Left ventricle myocardium inferior (tissue), 1 donor: ENCODE data around the gene ZBTB44. TPM values are rescaled to one million over a fixed set of nuclear protein-coding genes. Genes with fewer than 3 reads are reported as not detected.

Source experiments
- DNase-seq: peaks from one replicate; pipeline ENCODE4 v3.0.0-alpha.2; 2020
- H3K27ac ChIP-seq: fragments of 200-600 bp; replicated peaks from 2 replicates; pipeline ENCODE4 v1.8.0; 2021
- H3K27me3 ChIP-seq: fragments of 200-600 bp; 2 replicates; pipeline ENCODE4 v1.8.0; 2021; ENCODE audit warnings: low read depth
- H3K36me3 ChIP-seq: fragments of 200-600 bp; 2 replicates; pipeline ENCODE4 v1.8.0; 2021
- H3K4me1 ChIP-seq: fragments of 200-600 bp; 2 replicates; pipeline ENCODE4 v1.8.0; 2021
- H3K4me3 ChIP-seq: fragments of 200-600 bp; 2 replicates; pipeline ENCODE4 v1.8.0; 2021; ENCODE audit warnings: mild to moderate bottlenecking, moderate library complexity
- H3K9me3 ChIP-seq: fragments of 200-600 bp; replicated peaks from 2 replicates; pipeline ENCODE4 v1.8.0; 2021
- intact Hi-C: fragments of 100-400 bp; cut with micrococcal nuclease; formaldehyde crosslinking; loops from one replicate; pipeline ENCODE4 v1.11.0; 2022
- total RNA-seq: library from RNA; stranded (reverse); fragmentation: NEBNext Ultra II Directional; extraction: Animal tissue kit (Norgen Biotek cat#: 25700); gene quantifications from one replicate; pipeline ENCODE4 v1.2.1, GENCODE V29; 2021
- TF ChIP-seq, protein P1 (sequence below): fragments of 200-600 bp; IDR thresholded peaks from 2 replicates; pipeline ENCODE4 v1.8.0; 2021; ENCODE audit warnings: antibody characterized with exemption, mild to moderate bottlenecking, borderline replicate concordance
- donor health status: DM: no; HTN: yes; CAD: no; lungs with severe emphysema.

Gene ZBTB44
- total RNA-seq, 1 donor from 2014 or later = 40.5 TPM

DNA sequence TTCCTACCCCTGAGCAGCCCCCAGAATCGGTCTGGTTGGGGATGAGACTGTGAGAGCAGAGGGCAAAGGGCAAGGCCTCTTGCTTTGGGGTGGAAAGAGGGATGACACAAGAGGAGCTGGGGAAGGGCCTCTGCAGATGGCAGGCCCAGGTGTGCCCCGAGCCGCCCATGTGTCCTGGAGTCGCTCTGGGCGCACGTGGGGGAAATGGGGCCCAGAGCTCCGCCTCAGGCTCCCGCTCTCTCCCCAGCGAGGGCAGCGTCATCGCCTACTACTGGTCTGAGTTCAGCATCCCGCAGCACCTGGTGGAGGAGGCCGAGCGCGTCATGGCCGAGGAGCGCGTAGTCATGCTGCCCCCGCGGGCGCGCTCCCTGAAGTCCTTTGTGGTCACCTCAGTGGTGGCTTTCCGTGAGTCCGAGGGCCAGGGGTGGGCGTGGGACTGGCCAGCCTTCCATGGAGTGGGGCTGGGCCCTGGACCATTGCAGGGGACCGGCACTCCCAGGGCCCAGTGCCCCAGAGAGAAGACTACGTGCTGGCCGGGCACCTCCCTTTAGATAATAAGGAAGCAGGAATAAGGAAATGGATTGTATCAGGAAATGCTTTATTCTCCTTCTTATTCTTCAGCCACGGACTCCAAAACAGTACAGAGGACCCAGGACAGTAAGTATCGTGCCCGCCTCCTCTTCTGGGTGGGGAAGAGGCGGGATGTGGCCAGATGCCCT lies 125.1 kb downstream of the ZBTB44 start:
- Histone ChIP-seq H3K4me1 (peaks cover 6% of the 10 kb centered on the region), H3K9me3 (no peaks in the 10 kb centered on the region), H3K36me3 (no peaks in the 10 kb centered on the region), H3K4me3 (no peak overlapping the region), H3K27me3 (no peaks in the 10 kb centered on the region), H3K27ac (no peak overlapping the region)
- intact Hi-C loops = no loop called here
- no peak for DNase-seq
- TF ChIP-seq, protein P1, sequence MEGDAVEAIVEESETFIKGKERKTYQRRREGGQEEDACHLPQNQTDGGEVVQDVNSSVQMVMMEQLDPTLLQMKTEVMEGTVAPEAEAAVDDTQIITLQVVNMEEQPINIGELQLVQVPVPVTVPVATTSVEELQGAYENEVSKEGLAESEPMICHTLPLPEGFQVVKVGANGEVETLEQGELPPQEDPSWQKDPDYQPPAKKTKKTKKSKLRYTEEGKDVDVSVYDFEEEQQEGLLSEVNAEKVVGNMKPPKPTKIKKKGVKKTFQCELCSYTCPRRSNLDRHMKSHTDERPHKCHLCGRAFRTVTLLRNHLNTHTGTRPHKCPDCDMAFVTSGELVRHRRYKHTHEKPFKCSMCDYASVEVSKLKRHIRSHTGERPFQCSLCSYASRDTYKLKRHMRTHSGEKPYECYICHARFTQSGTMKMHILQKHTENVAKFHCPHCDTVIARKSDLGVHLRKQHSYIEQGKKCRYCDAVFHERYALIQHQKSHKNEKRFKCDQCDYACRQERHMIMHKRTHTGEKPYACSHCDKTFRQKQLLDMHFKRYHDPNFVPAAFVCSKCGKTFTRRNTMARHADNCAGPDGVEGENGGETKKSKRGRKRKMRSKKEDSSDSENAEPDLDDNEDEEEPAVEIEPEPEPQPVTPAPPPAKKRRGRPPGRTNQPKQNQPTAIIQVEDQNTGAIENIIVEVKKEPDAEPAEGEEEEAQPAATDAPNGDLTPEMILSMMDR = no peak

DNA sequence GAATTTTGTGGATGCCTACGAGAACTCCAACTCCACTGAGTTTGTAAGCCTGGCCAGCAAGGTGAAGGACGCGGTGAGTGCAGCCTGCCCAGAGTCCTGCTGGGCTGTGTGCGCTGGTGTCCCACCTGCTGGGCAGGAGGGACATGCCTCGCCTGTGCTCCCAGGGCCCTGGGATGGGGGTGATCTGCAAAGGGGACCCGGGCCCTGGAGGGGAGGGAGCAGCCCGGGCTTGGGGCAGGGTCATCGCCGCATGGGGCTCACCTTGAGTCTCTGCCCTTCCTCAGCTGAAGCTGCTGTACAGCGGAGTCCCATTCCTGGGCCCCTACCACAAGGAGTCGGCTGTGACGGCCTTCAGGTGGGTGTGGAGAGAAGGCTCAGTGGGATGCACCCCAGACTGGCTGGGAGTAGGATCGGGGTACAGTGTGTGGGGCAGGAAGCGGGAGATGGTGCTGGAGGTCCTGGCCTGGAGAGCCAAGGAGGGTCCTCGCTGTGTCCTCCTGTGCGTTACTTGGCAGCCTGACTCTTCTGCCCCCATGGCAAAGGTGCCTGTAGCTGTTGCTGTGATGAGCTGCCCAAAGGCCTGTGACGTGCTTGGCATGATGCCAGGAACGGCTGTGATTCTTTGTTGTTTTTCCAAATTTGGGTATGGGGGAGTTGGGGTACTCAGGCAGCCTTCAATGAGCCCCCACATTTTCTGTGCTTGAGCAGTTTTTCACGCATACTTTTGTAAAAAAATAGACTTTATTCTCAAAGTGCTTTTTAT lies 126.0 kb downstream of the ZBTB44 start:
- intact Hi-C loops = no loop called here
- H3K9me3 ChIP-seq = no peaks in the 10 kb centered on the region
- H3K4me3 ChIP-seq = no peak overlapping the region
- H3K27ac ChIP-seq = no peak overlapping the region
- no peaks in the 10 kb centered on the region for H3K36me3 ChIP-seq
- no peaks in the 10 kb centered on the region for H3K27me3 ChIP-seq
- TF ChIP-seq, protein P1 = no peak
- DNase-seq = no peak
- H3K4me1 ChIP-seq = peaks cover 6% of the 10 kb centered on the region

DNA sequence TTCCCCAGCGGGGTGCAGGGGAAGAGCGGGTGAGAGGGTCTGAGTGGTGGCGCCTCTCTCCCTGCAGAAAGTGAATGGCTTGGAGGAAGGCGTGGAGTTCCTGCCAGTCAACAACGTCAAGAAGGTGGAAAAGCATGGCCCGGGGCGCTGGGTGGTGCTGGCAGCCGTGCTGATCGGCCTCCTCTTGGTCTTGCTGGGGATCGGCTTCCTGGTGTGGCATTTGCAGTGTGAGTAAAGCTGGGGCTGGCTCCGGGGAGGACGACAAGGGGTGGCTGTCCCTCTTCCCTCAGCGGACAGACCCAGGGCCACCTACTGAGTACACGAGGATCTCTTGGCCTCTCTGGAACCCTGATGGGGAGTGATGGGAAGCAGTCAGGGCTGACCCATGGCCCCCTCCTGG lies 126.7 kb downstream of the ZBTB44 start:
- Histone ChIP-seq H3K27me3 (no peaks in the 10 kb centered on the region), H3K9me3 (no peaks in the 10 kb centered on the region), H3K4me1 (peaks cover 4% of the 10 kb centered on the region), H3K4me3 (no peak overlapping the region), H3K36me3 (no peaks in the 10 kb centered on the region), H3K27ac (no peak overlapping the region)
- TF ChIP-seq, protein P1 = no peak
- DNase-seq = no peak
- intact Hi-C loops = no loop called here

GRCh38 chr11:130187096-130187495 lies 127.6 kb downstream of the ZBTB44 start:
- no peaks in the 10 kb centered on the region for H3K27me3 ChIP-seq
- no peak for DNase-seq
- TF ChIP-seq, protein P1 = no peak
- H3K4me3 ChIP-seq = no peak overlapping the region
- intact Hi-C loops = no loop called here
- no peaks in the 10 kb centered on the region for H3K36me3 ChIP-seq
- H3K27ac ChIP-seq = no peak overlapping the region
- H3K9me3 ChIP-seq = no peaks in the 10 kb centered on the region
- peaks cover 5% of the 10 kb centered on the region for H3K4me1 ChIP-seq

GRCh38 chr11:130183878-130184610 lies 130.7 kb downstream of the ZBTB44 start:
- intact Hi-C loops = no loop called here
- Histone ChIP-seq H3K4me3 (no peak overlapping the region), H3K9me3 (no peaks in the 10 kb centered on the region), H3K36me3 (no peaks in the 10 kb centered on the region), H3K27me3 (no peaks in the 10 kb centered on the region), H3K4me1 (peaks cover 30% of the 10 kb centered on the region), H3K27ac (no peak overlapping the region)
- TF ChIP-seq, protein P1 = no peak
- no peak for DNase-seq
